Body of pancreas (tissue), 4 donors: Measurements from ENCODE around the gene LDLRAD4.

Experiments used
- POLR2A ChIP-seq, 3 donors: fragments of 450-650 bp; IDR thresholded peaks; one replicate each; pipeline ENCODE4 v1.6.1; 2016; ENCODE audit warnings: antibody characterized with exemption in 3 of 3, mild to moderate bottlenecking in 2 of 3
- TF ChIP-seq, protein P1 (sequence below), 7 experiments: fragments of 450-650 bp in 4 of 7; fragments of 200-600 bp in 3 of 7; sonication (generic) in 3 of 7; IDR thresholded peaks; one replicate each; pipeline ENCODE4 v1.5.1; 2016 to 2019; ENCODE audit warnings: antibody characterized with exemption in 7 of 7

DNA sequence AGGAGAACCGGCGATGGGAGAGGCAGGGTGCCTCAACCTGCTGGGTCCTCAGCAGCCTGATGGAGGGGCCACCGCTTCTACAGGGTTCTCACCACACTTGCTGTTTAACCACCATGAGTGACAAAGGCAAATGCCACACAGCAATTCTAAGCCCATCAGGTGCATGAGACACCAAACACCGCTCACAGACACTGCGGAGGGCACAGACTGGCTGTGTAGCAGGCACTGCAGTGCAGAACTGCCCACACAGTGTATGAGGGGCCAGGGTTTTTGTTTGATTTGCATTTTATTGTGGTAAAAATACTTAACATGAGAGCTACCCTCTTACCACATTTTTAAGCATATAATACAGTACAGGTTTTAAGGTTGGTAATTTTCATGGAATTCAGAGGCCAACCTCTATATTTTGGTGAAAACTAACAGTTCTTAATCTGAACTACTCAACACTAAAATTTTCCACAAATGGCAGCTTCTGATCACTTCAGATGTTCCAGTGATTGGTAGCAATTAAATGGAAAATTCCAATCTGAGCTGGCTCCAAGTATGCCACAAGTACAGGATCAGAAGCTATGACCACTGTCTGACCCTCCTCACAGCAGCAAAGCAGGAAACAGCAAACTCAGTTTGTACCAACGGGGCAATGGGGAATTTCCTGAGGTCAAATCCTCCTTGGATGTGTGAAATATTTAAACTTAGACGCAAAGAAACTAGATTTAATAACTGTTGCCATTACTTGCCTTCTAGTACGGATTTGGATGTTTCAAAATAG, 440.1 kb downstream of the LDLRAD4 start:
- TF ChIP-seq, protein P1, sequence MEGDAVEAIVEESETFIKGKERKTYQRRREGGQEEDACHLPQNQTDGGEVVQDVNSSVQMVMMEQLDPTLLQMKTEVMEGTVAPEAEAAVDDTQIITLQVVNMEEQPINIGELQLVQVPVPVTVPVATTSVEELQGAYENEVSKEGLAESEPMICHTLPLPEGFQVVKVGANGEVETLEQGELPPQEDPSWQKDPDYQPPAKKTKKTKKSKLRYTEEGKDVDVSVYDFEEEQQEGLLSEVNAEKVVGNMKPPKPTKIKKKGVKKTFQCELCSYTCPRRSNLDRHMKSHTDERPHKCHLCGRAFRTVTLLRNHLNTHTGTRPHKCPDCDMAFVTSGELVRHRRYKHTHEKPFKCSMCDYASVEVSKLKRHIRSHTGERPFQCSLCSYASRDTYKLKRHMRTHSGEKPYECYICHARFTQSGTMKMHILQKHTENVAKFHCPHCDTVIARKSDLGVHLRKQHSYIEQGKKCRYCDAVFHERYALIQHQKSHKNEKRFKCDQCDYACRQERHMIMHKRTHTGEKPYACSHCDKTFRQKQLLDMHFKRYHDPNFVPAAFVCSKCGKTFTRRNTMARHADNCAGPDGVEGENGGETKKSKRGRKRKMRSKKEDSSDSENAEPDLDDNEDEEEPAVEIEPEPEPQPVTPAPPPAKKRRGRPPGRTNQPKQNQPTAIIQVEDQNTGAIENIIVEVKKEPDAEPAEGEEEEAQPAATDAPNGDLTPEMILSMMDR (IDR thresholded peaks at IDR 0.05), result no peak
- no peak for TF ChIP-seq POLR2A (IDR thresholded peaks at IDR 0.05)
